Measurements from ENCODE around the gene AFTPH. TPM values are rescaled to one million over a fixed set of nuclear protein-coding genes. Genes with fewer than 3 reads are reported as not detected.

AFTPH gene
- total and polyA plus RNA-seq, 12 donors = 7.9 to 22.3 (median 11.0) TPM

GRCh38 chr2:64542071-64543007 is 18.2 kb downstream of the AFTPH start:
- TF ChIP-seq CTCF (IDR thresholded peaks at IDR 0.05) = no peak
- Histone ChIP-seq H3K36me3 (no peaks in the 10 kb centered on the region), H3K4me3 (no peak overlapping the region), H3K27me3 (no peaks in the 10 kb centered on the region), H3K4me1 (peaks cover 0 to 39% (median 16%) of the 10 kb centered on the region in 9 donors), H3K9me3 (no peaks in the 10 kb centered on the region), H3K27ac (no peak overlapping the region)
- ATAC-seq (no peak), DNase-seq (no peak)
- intact Hi-C loops (cut with DNase I) = no loop called here
- 84 to 93% methylated on average over 5 of the region's 5 CpGs for WGBS, 2 donors

- Histone ChIP-seq H3K4me1 (peaks cover 0 to 39% (median 16%) of the 10 kb centered on the region in 9 donors), H3K9me3 (no peaks in the 10 kb centered on the region), H3K4me3 (no peak overlapping the region), H3K36me3 (no peaks in the 10 kb centered on the region), H3K27ac (no peak overlapping the region), H3K27me3 (no peaks in the 10 kb centered on the region)
- ATAC-seq = no peak
- no peak for TF ChIP-seq CTCF (IDR thresholded peaks at IDR 0.05)
- intact Hi-C loops (cut with DNase I) = no loop called here
- no peak for DNase-seq
These were observed 19.0 kb downstream of the AFTPH start for GRCh38 chr2:64543008-64543697.

- DNase-seq = no peak
- no peaks in the 10 kb centered on the region for H3K27me3 ChIP-seq
- peaks cover 0 to 28% (median 0%) of the 10 kb centered on the region in 9 donors for H3K36me3 ChIP-seq
- intact Hi-C loops (cut with DNase I) = no loop called here
- H3K4me1 ChIP-seq = peaks cover 0 to 18% (median 14%) of the 10 kb centered on the region in 9 donors
- peak overlapping the region in 1 of 10 donors; percentile 19 for H3K27ac ChIP-seq
- ATAC-seq = no peak
- no peak overlapping the region for H3K4me3 ChIP-seq
- H3K9me3 ChIP-seq = peaks cover 0 to 5% (median 0%) of the 10 kb centered on the region in 11 donors
- whole genome bisulfite sequencing, 2 donors = 72 to 74% methylated on average over 3 of the region's 3 CpGs
- no peak for TF ChIP-seq CTCF (IDR thresholded peaks at IDR 0.05)
These were observed 24.6 kb downstream of the AFTPH start for GRCh38 chr2:64548761-64549160.

GRCh38 chr2:64550042-64550441 is 25.9 kb downstream of the AFTPH start:
- no peak overlapping the region for H3K4me3 ChIP-seq
- intact Hi-C loops (cut with DNase I) = loop anchor here in 1 of 10 donors (10.0 kb wide), 1 partner anchor 215 kb away; no protein-coding TSS in a partner anchor
- 99 to 100% methylated on average over 1 of the region's 1 CpG for WGBS, 2 donors
- H3K27me3 ChIP-seq = no peaks in the 10 kb centered on the region
- H3K9me3 ChIP-seq = peaks cover 0 to 5% (median 0%) of the 10 kb centered on the region in 11 donors
- peaks cover 0 to 7% (median 5%) of the 10 kb centered on the region in 9 donors for H3K4me1 ChIP-seq
- no peak for TF ChIP-seq CTCF (IDR thresholded peaks at IDR 0.05)
- H3K27ac ChIP-seq = no peak overlapping the region
- DNase-seq (no peak), ATAC-seq (no peak)
- H3K36me3 ChIP-seq = peaks cover 0 to 37% (median 0%) of the 10 kb centered on the region in 9 donors

All from heart right ventricle (tissue), 16 donors.